Kidney capillary endothelial cell (primary cell): Measurements from ENCODE around the gene HSPB6.
"Not testable (repeated sequence)": the region's sequence is repeated elsewhere in the genome, so short reads cannot be mapped to it uniquely, and the experiment has no call there.

Experiments used
- DNase-seq: peaks from one replicate; pipeline ENCODE4 v3.0.0-alpha.2; 2018; ENCODE audit warnings: low spot score

Gene HSPB6, protein sequence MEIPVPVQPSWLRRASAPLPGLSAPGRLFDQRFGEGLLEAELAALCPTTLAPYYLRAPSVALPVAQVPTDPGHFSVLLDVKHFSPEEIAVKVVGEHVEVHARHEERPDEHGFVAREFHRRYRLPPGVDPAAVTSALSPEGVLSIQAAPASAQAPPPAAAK

DNA sequence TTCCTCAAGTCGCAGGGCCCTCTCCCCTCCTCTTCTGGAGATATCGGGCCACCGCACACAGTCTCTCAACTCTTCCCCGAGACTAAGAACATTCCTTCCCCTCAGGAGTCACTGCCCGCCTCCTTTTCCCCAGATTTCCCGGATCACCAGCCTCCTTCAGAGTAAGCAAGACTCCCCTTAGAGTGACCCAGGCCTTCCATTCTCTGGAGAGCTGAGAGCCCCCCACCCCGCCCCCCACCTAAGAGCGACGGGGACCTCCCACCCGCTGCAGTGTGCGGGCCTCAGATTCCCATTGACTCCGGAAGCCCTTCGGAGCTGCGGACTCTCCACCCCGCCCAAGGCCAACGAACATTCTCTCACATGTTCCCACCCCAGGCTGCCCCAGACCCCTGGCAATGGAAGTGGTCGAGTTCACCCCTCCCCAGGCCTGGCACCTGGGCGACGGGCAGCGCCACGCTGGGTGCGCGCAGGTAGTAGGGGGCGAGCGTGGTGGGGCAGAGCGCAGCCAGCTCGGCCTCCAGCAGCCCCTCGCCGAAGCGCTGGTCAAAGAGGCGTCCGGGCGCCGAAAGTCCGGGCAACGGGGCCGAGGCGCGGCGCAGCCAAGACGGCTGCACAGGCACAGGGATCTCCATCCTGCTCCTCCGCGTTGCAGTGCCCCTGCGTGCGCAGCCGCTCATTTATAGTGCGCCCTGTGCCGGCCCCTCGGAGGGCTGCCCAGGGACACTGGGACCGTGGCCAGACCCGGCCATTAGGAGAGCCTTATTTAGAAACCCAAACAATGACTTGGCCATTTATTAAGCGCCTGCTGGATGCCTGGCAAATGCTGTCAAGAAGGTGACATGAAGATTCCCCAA is at the start of gene HSPB6:
HSPB6 (minus strand) TSS at position 653 of the 854 bp plus-strand sequence; CDS start at position 632, 21 bp downstream.
- no peak for DNase-seq

DNA sequence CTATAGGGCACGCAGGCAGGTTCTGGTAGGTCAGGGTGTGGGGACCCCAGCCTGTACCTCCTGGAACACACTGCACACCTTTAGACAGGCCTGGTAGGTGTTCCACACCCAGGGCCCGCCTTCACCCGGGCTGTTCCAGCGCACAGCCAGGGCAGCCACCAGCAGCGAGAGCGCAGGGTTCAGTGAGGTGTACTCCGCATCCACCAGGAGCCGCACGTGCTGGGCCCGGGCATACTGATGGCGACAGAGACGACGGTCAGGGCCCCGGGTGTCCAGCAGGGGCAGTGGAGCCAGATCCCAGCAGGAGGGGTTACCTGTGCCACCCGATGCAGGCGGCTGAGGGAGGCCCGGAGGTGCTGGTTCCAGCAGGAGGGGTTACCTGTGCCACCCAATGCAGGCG is 49.8 kb upstream of the HSPB6 start:
- no peak for DNase-seq

DNA sequence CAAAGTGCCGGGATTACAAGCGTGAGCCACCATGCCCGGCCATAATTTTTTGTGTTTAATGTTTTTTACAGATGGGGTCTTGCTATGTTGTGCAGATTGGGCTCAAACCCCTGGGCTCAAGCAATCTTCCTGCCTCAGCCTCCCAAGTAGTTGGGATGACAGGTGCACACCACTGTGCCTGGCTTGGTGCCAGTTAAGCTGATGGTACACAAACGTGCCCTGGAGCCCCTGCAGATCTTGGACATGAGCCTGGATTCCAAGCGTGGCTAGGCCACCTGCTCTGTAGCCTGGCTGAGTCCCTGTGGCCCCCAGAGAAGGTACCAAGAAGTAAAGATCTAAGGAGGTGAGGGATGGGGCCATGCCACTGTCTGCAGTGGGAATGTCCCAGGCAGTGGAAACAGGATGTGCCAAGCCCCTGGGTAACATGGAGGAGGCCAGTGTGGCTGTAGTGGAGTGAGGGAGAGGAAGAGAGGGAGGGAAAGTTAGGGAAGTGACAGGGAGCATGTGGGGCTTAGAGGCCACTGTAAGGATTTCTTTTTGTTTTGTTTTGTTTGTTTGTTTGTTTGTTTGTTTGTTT is 48.8 kb upstream of the HSPB6 start:
- DNase-seq = no peak

DNA sequence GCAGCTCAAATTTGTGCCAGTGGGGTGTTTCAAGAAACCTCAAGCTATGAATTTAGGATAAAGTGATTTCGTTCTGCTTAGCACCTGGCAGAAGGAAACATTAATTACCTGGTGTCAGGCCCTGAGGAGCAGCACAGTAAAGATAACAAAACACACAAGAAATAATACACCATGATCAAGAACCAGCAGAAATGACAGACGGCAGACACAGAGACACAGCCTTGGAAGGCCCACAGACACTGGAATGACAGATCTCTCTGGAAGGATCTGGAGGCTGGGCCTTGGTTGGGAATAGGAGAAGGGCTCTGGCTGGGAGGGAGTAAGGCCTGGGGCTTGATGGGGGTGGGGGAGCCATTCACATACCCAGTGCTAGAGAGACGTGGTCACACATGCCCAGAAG is 45.0 kb upstream of the HSPB6 start:
- DNase-seq = no peak

DNA sequence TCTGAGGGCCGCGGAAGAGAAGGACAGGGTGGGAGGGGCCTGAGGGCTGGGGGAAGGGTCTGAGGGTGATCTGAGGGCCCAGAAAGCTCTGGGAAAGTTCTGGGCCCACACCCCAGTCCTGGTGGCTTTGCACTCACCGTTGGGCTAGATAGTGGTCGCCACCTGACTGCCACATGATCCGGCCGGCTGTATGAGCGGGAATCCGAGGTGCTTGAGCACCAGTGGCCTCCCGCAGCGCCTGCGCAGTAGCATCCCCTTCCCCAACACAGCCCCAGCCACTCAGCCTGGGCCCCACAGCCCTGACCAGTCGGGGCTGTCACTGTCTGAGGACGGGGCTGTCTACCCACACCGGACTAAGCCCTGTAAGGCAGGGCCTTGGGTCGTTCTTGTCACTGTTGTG is 40.8 kb upstream of the HSPB6 start:
- no peak for DNase-seq

DNA sequence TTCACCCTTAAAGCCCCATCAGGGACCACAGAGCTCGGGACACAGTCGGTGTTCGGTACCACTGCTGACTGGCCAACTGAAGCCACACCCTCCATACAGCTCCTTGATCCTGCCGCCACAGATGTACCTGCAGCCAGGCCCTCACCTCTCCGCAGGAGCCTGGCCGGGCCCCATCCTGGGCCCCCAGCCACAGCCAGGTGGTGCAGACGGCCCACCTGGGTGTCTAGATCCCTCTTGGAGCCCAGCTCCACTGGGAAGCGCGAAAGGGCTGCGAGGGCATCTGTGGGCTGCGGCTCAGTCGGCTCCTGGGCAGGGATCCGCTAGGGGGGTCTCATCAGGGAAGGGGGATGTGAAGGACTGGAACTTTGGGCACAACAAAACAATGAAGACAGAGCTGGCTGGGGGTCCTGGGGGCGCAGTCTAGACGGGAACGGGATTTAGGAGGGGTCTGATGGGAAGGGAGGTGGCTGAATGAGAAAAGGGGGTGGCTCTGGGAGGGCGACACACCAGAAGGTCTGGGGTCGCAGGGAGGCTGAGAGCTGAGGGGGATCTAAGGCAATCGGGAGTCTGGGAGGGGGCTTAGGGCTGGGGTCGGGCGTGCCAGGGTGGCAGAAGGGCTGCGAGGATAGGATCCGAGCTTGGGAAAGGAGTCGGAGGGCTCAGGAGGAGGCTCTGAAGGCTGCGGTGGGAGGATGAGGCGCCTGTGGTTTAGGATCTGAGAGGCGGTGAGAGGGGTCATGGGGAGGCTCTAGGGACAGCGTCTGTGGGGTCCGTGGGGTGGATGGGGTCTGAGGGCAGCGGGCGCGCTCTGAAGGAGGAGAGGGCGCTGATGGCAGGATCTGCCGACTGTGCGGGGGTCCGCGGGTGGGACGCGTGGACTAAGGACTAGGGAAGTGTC is 40.1 kb upstream of the HSPB6 start:
- DNase-seq = no peak

DNA sequence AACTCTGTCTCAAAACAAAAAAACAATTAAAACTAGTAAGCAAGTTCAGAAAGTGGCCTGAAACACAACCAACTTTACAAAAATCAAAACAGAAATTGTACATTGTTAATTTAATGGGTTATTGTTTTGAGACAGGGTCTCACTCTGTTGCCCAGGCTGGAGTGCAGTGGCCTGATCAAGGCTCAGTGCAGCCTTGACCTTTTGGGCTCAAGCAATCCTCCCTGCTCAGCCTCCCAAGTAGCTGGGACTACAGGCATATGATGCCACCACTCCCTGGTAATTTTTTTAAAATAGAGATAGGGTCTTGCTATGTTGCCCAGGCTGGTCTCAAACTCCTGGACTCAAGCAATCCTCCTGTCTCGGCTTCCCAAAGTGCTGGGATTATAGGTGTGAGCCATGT is 38.7 kb upstream of the HSPB6 start:
- not testable (repeated sequence) for DNase-seq

DNA sequence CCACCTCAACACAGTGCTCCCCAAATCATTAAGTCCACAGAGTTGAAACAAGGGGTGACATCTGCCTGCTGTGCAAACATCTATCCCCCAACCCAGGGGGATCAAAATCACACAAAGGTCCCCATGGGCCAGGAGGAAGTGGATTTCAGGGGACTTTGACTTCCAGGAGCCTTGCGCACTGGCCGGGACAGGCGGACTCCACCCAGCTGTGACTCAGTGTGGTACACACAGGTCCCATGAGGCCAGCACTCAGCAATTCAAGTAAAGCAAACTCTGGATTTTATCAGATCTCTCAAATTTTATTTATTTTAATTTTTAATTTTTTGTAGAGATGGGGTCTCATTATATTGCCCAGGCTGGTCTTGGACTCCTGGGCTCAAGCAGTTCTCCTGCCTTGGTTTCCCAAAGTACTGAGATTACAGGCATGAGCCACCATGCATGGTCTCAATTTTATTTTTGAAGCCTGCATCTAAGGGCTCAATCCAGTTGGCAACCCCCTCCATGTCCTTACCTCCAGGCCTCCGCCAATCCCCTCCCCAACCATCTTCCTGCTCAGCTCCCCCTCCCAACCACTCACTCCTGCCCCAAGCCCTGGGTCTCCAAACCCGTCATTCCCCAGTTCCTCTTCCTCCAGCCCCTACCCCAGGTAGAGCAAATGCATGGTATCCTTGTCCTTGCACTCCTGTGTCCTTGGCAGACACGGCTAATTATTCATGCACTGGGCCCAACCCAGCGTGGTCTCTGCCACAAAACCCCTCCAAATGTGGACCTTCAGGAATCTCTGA is 36.7 kb upstream of the HSPB6 start:
- DNase-seq = no peak

DNA sequence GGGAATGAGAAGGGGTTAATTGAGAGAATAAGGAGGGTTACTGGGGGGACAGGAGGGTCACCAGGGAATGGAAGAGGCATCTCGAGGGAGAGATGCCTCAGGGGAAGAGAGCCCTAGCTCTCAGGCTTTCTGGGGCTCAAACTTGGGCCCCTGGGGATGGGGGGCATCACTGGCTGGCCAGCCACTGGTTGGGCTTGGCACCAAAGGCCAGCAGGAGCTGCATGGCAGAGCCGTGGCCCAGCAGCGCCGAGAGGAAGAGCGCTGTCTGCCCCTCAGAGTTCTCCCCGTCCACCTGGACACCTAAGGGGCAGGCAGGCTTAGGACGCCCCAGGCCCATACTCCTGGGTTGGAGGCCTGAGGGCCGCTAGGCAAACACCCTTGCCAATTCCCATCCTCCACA is 36.1 kb upstream of the HSPB6 start:
- no peak for DNase-seq

DNA sequence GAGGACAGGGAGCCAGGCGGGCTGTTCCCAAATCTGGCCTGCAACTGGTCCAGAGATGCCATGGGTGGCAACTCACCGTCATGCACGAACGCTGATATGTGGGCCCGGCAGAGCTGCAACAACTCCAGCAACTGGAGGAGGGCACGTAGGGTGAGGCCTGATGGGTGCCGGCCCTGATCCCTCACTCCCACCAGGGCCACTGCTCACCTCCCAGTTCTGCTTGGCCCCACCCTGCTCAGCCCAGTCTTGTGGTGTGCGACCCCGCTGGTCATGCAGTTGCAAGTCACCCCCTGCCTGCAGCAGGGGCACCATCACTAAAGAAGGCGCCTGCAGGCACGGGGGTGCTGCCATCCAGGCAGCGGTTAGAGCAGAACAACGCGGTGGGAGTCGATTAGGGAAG is 35.5 kb upstream of the HSPB6 start:
- no peak for DNase-seq

DNA sequence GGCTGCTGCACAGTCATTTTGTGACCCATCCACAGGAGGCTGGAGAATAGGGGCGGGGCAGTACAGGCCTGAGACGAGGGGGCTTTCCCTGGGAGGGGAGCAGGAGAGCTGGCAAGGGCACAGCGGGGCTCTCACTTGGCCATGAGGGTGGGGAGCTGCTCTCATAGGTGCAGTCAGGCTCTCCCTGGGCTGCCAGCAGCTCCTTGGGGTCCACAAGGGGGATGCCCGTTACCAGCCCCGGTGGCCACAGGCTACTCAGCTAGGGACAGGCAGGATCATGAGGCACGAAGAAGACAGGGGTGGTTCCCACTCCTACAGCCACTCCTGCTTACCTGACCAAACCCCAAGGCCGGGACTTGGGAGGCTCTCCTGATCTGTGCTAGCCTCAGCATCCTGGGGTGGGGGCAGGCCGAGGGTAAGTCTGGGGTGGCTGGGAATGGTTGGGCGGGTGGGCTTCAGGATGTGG is 35.0 kb upstream of the HSPB6 start:
- no peak for DNase-seq

DNA sequence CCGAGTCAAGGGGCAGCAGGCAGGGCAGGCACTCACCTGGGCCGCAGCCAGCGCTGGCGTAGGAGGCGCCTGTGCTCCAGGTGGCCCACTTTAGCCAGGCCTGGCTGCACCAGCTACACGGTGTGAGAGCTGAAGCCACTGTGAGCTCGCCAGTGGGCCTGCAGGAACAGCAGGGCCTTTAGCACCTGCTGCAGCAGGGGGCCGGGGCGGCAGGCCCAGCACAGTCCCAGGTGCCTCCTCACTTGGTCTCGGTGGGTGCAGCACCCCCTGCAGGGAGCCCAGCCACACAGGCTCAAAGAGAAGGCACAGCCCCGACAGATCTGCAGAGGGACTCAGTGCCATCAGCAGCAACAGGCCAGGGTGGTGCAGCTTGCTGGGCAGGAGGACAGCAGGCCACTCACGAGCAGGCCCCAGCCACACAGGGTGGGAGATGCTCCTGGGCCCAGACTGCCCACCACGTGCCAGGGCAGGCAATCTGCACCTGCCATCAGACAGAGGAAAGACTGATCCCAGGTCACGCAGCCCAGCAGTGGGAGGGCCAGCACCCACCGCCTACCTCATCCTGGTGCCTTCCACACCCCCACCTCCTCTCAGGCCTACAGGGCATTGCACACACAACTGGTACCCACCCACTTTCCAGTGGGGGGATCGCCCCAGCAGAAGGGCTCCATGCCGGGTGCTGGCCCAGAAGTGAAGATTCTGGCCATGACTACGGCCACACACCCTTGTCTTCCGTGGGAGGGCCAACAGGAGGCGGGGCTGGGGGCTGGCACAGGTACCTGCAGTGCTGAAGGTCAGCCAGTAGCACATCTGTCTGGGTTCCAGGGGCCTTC is 34.4 kb upstream of the HSPB6 start:
- DNase-seq = no peak

DNA sequence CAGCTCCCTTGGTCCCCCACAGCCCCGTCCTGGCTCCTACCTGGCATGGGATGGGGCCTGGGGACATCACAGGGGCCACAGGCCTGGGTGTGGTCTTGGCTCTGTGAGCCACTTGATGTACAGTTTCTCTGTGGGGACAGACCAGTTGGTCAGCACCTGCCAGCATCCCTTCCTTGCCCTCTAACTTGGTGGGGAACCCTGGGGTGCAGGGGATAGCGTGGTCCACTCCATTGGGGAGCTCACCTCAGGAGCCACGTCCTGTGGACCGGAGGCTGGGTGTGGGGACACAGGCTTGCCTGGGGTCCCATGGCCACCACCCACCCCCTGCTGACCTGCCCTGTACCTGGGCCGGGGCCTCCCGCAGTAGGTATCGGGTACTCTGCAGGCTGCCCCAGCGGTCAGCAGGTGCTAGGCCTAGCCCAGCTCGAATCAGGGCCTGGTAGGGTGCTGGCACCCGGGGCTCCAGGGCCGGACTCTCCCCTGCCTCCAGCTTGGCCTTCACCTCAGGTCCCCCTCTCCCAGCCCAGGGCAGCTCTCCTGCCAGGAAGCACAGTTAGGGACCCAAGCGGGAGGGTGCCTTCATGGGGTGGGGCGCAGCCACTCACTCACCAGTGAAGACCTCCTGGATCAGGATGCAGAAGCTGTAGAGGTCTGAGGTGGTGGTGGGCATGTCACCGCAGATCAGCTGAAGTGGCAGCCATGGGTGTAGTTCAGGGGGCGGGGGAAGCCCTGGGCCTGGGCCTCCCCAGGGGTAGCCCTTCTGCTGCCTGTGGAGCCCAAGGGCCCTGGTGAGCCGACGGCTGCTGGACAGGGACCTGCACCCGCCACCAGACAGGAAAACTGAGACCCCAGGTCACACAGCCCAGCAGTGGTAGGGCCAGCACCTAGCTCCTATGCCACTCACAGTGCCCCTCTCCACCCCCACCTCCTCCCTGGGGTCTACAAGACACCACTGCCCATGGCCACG is 33.4 kb upstream of the HSPB6 start:
- DNase-seq = no peak

DNA sequence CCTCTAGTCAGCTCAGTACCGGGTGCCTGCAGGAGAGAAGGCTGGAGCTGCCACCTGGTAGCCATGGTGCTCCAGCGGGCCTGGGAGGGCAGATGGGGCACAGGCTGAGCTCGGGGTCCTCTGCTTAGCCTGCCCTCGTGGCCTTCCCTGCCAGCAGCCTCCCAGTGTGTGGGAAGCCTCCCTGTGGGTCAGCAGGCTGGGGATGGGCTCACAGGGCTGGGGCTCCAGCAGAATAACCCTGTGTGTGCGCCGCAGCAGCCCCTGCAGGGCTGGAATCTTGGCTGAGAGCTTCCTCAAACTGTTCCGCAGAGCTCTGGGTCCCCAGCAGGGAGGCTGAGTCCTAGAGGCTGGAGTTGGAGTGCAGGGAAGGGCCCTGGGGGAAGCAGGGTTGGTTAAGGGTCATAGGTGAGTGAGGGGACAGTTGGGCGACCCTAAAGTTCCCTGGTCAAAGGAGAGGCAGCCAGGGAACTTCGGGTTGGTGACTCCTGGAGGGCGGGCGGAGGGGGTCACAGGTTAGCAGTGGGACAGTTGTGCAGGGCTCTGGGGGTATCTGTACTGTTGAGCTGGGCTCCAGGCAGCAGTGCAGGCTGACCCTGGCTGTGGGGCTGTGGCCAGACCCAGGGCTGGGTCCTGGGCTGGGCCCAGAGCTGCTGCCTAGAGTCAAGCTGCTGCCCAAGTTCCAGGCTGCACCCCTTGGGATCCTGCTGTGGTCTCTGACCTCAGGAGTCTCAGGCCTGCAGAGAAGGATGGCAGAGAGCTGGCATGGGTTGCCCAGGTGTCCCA is 32.6 kb upstream of the HSPB6 start:
- no peak for DNase-seq

DNA sequence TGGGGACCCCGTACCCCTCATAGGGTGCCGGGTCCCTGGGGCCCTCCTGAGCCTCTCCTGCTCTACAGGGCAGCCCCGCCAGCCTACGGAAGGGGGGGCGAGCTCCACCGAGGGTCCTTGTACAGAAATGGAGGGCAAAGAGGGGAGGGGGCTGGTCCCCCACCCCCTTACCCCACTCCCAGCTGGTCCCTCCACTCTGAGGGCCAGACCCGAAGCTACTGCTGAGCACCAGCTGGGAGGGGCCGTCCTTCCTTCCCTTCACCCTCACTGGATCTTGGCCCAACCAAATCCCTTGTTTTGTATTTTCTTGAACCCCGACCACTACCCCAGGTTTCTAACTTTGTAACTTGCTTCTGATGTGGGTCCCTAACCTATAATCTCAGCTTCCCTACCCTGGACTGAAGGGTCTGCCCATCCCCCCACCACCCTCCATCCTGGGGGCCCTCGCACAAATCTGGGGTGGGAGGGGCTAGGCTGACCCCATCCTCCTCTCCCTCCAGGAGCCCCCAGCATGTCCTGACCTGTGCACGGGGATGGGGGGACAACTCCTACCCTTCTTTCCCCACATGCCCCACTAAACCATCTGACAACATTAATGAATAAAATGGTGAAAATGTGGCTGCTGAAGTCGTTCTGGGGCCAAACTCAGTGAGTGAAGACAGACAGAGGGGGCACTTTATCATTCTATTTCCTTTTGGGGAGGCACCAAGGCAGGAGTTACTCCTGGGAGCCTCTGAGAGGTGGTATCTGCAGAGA is 31.6 kb upstream of the HSPB6 start:
- DNase-seq = no peak

DNA sequence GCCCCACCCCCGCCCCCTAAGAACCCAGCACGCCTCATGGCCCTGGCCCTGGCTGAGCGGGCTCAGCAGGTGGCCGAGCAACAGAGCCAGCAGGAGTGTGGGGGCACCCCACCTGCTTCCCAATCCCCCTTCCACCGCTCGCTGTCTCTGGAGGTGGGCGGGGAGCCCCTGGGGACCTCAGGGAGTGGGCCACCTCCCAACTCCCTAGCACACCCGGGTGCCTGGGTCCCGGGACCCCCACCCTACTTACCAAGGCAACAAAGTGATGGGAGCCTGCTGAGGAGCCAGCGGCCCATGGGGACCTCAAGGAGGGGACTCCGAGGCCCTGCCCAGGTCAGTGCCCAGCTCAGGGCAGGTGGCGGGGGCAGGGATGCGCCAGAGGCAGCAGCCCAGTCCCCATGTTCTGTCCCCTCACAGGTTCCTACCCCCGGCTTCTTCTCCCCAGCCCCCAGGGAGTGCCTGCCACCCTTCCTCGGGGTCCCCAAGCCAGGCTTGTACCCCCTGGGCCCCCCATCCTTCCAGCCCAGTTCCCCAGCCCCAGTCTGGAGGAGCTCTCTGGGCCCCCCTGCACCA is 30.5 kb upstream of the HSPB6 start:
- no peak for DNase-seq
